Right renal pelvis (tissue), 4 donors: Measurements from ENCODE around the gene MCC. TPM values are rescaled to one million over a fixed set of nuclear protein-coding genes. Genes with fewer than 3 reads are reported as not detected.

ENCODE experiments used
- DNase-seq, 4 donors: peaks; one replicate each; pipeline ENCODE4 v3.0.0-alpha.2; 2013; ENCODE audit warnings: low read depth in 4 of 4, low spot score in 3 of 4, missing footprints in 1 of 4
- polyA plus RNA-seq, 4 donors: library from polyadenylated mRNA; unstranded; fragments of 120-200 nt; gene quantifications; one replicate each; pipeline ENCODE4 v1.2.1, GENCODE V29; 2013; ENCODE audit not compliant: insufficient read length in 4 of 4

Gene MCC
- polyA plus RNA-seq, 4 donors, result 27.6 to 34.8 (median 32.4) TPM

- DNase-seq, result peak; percentile 96 to 100 (median 99)
These were observed 511.6 kb downstream of the MCC start, which contains the start of gene DCP2 for GRCh38 chr5:112976432-112977309. DCP2 (plus strand) TSS chr5:112976798; CDS start chr5:112976934, 136 bp downstream.

GRCh38 chr5:112975721-112976431 is 512.4 kb downstream of the MCC start:
- no peak for DNase-seq

GRCh38 chr5:112974901-112975300 is 513.4 kb downstream of the MCC start:
- DNase-seq, result no peak

- DNase-seq, result no peak
These were observed 514.3 kb downstream of the MCC start for GRCh38 chr5:112973904-112974303.

GRCh38 chr5:112973036-112973435 is 515.2 kb downstream of the MCC start:
- no peak for DNase-seq

Other genes starting within 250 kb of the MCC start
- under 1 TPM in 3 of 4 donors, not detected in 1; 0.05 to 0.13 (median 0.10) TPM for gene TSSK1B, start 53.5 kb downstream of the MCC start, polyA plus RNA-seq
- 10 to 100 TPM; 25.7 to 36.5 (median 33.1) TPM for gene YTHDC2, start 25.2 kb upstream of the MCC start, polyA plus RNA-seq